Left lung (tissue), 10 donors: ENCODE data around the gene MYL9. TPM values are rescaled to one million over a fixed set of nuclear protein-coding genes. Genes with fewer than 3 reads are reported as not detected.

Experiments
- ATAC-seq: fragments of 200-7000 bp; cut with Tn5 transposase; one replicate; pipeline ENCODE4 v1.9.1; 2020; ENCODE audit warnings: moderate library complexity
- DNase-seq, 4 donors: peaks; one replicate each; pipeline ENCODE4 v3.0.0-alpha.2; 2013 to 2020
- H3K27ac ChIP-seq, 2 donors: fragments of 200-600 bp; sonication (generic) in 1 of 2; one replicate each; pipeline versions ENCODE4 v1.5.0 to v1.8.0; 2020 to 2021
- H3K27me3 ChIP-seq, 2 donors: fragments of 200-600 bp; sonication (generic) in 1 of 2; one replicate each; pipeline versions ENCODE4 v1.5.0 to v1.8.0; 2020 to 2021
- H3K36me3 ChIP-seq, 2 donors: fragments of 200-600 bp; sonication (generic) in 1 of 2; one replicate each; pipeline versions ENCODE4 v1.5.0 to v1.8.0; 2020 to 2021
- H3K4me1 ChIP-seq, 2 donors: fragments of 200-600 bp; one replicate each; pipeline ENCODE4 v1.8.0; 2021
- H3K4me3 ChIP-seq, 2 donors: fragments of 200-600 bp; sonication (generic) in 1 of 2; one replicate each; pipeline versions ENCODE4 v1.5.0 to v1.8.0; 2020 to 2021; ENCODE audit warnings: mild to moderate bottlenecking in 1 of 2
- H3K9me3 ChIP-seq, 2 donors: fragments of 200-600 bp; sonication (generic) in 1 of 2; one replicate each; pipeline versions ENCODE4 v1.5.0 to v1.8.0; 2020 to 2021
- CTCF ChIP-seq, 2 donors: fragments of 200-600 bp; sonication (generic) in 1 of 2; IDR thresholded peaks; one replicate each; pipeline versions ENCODE4 v1.5.0 to v1.8.0; 2021; ENCODE audit warnings: antibody characterized with exemption in 2 of 2
- intact Hi-C, 2 donors: fragments of 100-400 bp; cut with DNase I; formaldehyde crosslinking; loops; one replicate each; pipeline versions ENCODE4 v1.11.2 to v1.14.2; 2022
- polyA plus RNA-seq, 6 donors: library from polyadenylated mRNA; unstranded; fragments of 120-200 nt; gene quantifications; one replicate each; pipeline ENCODE4 v1.2.1, GENCODE V29; 2013; ENCODE audit not compliant: insufficient read length in 6 of 6
- total RNA-seq, 2 donors: library from RNA; stranded (reverse); fragmentation: NEBNext Ultra II Directional; extraction: Animal tissue kit (Norgen Biotek cat#: 25700); gene quantifications; one replicate each; pipeline ENCODE4 v1.2.1, GENCODE V29; 2021
- donor health status: DM: no; HTN: yes; CAD: no.
- donor health status: DM: no; HTN: no; CAD: no.

Gene MYL9
- total and polyA plus RNA-seq, 8 donors: 198 to 348 (median 278) TPM

GRCh38 chr20:36499211-36499610 is 42.1 kb upstream of the MYL9 start:
- ATAC-seq (no peak), DNase-seq (no peak)
- peaks cover 0 to 75% of the 10 kb centered on the region in 2 donors for H3K36me3 ChIP-seq
- no peaks in the 10 kb centered on the region for H3K9me3 ChIP-seq
- no peak overlapping the region for H3K27ac ChIP-seq
- no peaks in the 10 kb centered on the region for H3K27me3 ChIP-seq
- intact Hi-C loops: no loop called here
- no peak for TF ChIP-seq CTCF (IDR thresholded peaks at IDR 0.05)
- H3K4me3 ChIP-seq: no peak overlapping the region
- peaks cover 0 to under 1% of the 10 kb centered on the region in 2 donors for H3K4me1 ChIP-seq

GRCh38 chr20:36499723-36500501 is 41.4 kb upstream of the MYL9 start:
- intact Hi-C loops: no loop called here
- TF ChIP-seq CTCF (IDR thresholded peaks at IDR 0.05): no peak
- no peak for DNase-seq

GRCh38 chr20:36501367-36502006 is 39.8 kb upstream of the MYL9 start:
- DNase-seq (no peak), ATAC-seq (no peak)
- Histone ChIP-seq H3K9me3 (no peaks in the 10 kb centered on the region), H3K27me3 (no peaks in the 10 kb centered on the region), H3K4me3 (no peak overlapping the region), H3K4me1 (no peaks in the 10 kb centered on the region), H3K27ac (no peak overlapping the region), H3K36me3 (peaks cover 0 to 92% of the 10 kb centered on the region in 2 donors)
- intact Hi-C loops: no loop called here
- TF ChIP-seq CTCF (IDR thresholded peaks at IDR 0.05): no peak

More at GRCh38 chr20:36499723-36500501, 41.4 kb upstream of the MYL9 start:
- Histone ChIP-seq H3K4me3 (no peak overlapping the region), H3K27me3 (no peaks in the 10 kb centered on the region), H3K36me3 (peaks cover 0 to 82% of the 10 kb centered on the region in 2 donors), H3K9me3 (no peaks in the 10 kb centered on the region), H3K27ac (no peak overlapping the region), H3K4me1 (no peaks in the 10 kb centered on the region)
- no peak for ATAC-seq

GRCh38 chr20:36504295-36504694 is 37.0 kb upstream of the MYL9 start:
- Histone ChIP-seq H3K27me3 (no peaks in the 10 kb centered on the region), H3K36me3 (peaks cover 0 to 91% of the 10 kb centered on the region in 2 donors), H3K9me3 (no peaks in the 10 kb centered on the region), H3K27ac (no peak overlapping the region), H3K4me3 (no peak overlapping the region), H3K4me1 (no peaks in the 10 kb centered on the region)
- no peak for TF ChIP-seq CTCF (IDR thresholded peaks at IDR 0.05)
- DNase-seq: no peak
- ATAC-seq: no peak
- intact Hi-C loops: no loop called here

- Histone ChIP-seq H3K4me3 (no peak overlapping the region), H3K9me3 (no peaks in the 10 kb centered on the region), H3K27me3 (no peaks in the 10 kb centered on the region), H3K27ac (no peak overlapping the region), H3K4me1 (no peaks in the 10 kb centered on the region), H3K36me3 (peaks cover 0 to 89% of the 10 kb centered on the region in 2 donors)
- ATAC-seq (no peak), DNase-seq (no peak)
- no peak for TF ChIP-seq CTCF (IDR thresholded peaks at IDR 0.05)
- intact Hi-C loops: no loop called here
Observed at GRCh38 chr20:36506253-36506652, 35.1 kb upstream of the MYL9 start.
